ENCODE results near the gene ECE1.

ECE1 gene

GRCh38 chr1:21251773-21252471, 38.3 kb downstream of the ECE1 start:
- peak in 1 of 3 donors; percentile 24 for DNase-seq

GRCh38 chr1:21249940-21250493, 40.2 kb downstream of the ECE1 start:
- peaks cover 0 to 12% (median 9%) of the 10 kb centered on the region in 4 experiments for H3K4me1 ChIP-seq (ENCODE audit: control extremely low read depth in 1 of 4, control insufficient read depth in 4 of 4, insufficient read depth in 4 of 4, low read length in 3 of 4)
- no peaks in the 10 kb centered on the region for H3K36me3 ChIP-seq (ENCODE audit: control insufficient read depth in 4 of 4, insufficient read depth in 4 of 4, low read length in 3 of 4)
- H3K27me3 ChIP-seq (replicated peaks in 2 of 5; ENCODE audit: control insufficient read depth in 4 of 5, insufficient read depth in 5 of 5, low read length in 4 of 5): no peaks in the 10 kb centered on the region
- no peak overlapping the region for H3K27ac ChIP-seq (ENCODE audit: insufficient read depth in 1 of 2, low read depth in 1 of 2, low read length in 2 of 2, poor library complexity in 1 of 2, severe bottlenecking in 2 of 2)
- ChIA-PET CTCF (interaction anchor here (1.2 to 4.0 kb wide), 2 partner anchors 16 to 119 kb away, joined by 3 to 35 read pairs; no protein-coding TSS in a partner anchor), POLR2A (no interaction called here)
- no peak for DNase-seq
- H3K9me3 ChIP-seq (ENCODE audit: control extremely low read depth in 1 of 5, control insufficient read depth in 4 of 5, insufficient read depth in 2 of 5, low read depth in 1 of 5, low read length in 4 of 5): peaks cover 0 to 1% (median 0%) of the 10 kb centered on the region in 5 experiments
- WGBS (ENCODE audit: insufficient coverage): over 99% methylated on average over 9 of the region's 9 CpGs
- H3K4me3 ChIP-seq (ENCODE audit: control insufficient read depth in 1 of 7, extremely low read depth in 1 of 7, insufficient read depth in 4 of 7, low read depth in 2 of 7, low read length in 6 of 7): no peak overlapping the region

More at GRCh38 chr1:21251773-21252471, 38.3 kb downstream of the ECE1 start:
- Histone ChIP-seq H3K27ac (ENCODE audit: insufficient read depth in 1 of 2, low read depth in 1 of 2, low read length in 2 of 2, poor library complexity in 1 of 2, severe bottlenecking in 2 of 2) (no peak overlapping the region), H3K4me3 (ENCODE audit: control insufficient read depth in 1 of 7, extremely low read depth in 1 of 7, insufficient read depth in 4 of 7, low read depth in 2 of 7, low read length in 6 of 7) (no peak overlapping the region), H3K36me3 (ENCODE audit: control insufficient read depth in 4 of 4, insufficient read depth in 4 of 4, low read length in 3 of 4) (no peaks in the 10 kb centered on the region), H3K4me1 (ENCODE audit: control extremely low read depth in 1 of 4, control insufficient read depth in 4 of 4, insufficient read depth in 4 of 4, low read length in 3 of 4) (peaks cover 0 to 12% (median 9%) of the 10 kb centered on the region in 4 experiments), H3K9me3 (ENCODE audit: control extremely low read depth in 1 of 5, control insufficient read depth in 4 of 5, insufficient read depth in 2 of 5, low read depth in 1 of 5, low read length in 4 of 5) (no peaks in the 10 kb centered on the region), H3K27me3 (replicated peaks in 2 of 5; ENCODE audit: control insufficient read depth in 4 of 5, insufficient read depth in 5 of 5, low read length in 4 of 5) (no peaks in the 10 kb centered on the region)
- ChIA-PET CTCF (interaction anchor here (0.7 to 2.2 kb wide), 12 partner anchors 8 to 284 kb away, joined by 3 to 18 read pairs (median 3); no protein-coding TSS in a partner anchor), POLR2A (no interaction called here)
- WGBS (ENCODE audit: insufficient coverage): 95% methylated on average over 4 of the region's 4 CpGs

- DNase-seq: no peak
- Histone ChIP-seq H3K27me3 (replicated peaks in 2 of 5; ENCODE audit: control insufficient read depth in 4 of 5, insufficient read depth in 5 of 5, low read length in 4 of 5) (no peaks in the 10 kb centered on the region), H3K36me3 (ENCODE audit: control insufficient read depth in 4 of 4, insufficient read depth in 4 of 4, low read length in 3 of 4) (no peaks in the 10 kb centered on the region), H3K9me3 (ENCODE audit: control extremely low read depth in 1 of 5, control insufficient read depth in 4 of 5, insufficient read depth in 2 of 5, low read depth in 1 of 5, low read length in 4 of 5) (peaks cover 0 to 1% (median 0%) of the 10 kb centered on the region in 5 experiments), H3K27ac (ENCODE audit: insufficient read depth in 1 of 2, low read depth in 1 of 2, low read length in 2 of 2, poor library complexity in 1 of 2, severe bottlenecking in 2 of 2) (no peak overlapping the region), H3K4me3 (ENCODE audit: control insufficient read depth in 1 of 7, extremely low read depth in 1 of 7, insufficient read depth in 4 of 7, low read depth in 2 of 7, low read length in 6 of 7) (no peak overlapping the region), H3K4me1 (ENCODE audit: control extremely low read depth in 1 of 4, control insufficient read depth in 4 of 4, insufficient read depth in 4 of 4, low read length in 3 of 4) (peaks cover 0 to 3% (median 0%) of the 10 kb centered on the region in 4 experiments)
- CTCF ChIA-PET: interaction anchor here (0.9 to 4.0 kb wide), 10 partner anchors 8 to 122 kb away, joined by 3 to 35 read pairs (median 4); no protein-coding TSS in a partner anchor
- 93% methylated on average over 11 of the region's 14 CpGs for WGBS (ENCODE audit: insufficient coverage)
- POLR2A ChIA-PET: interaction anchor here (0.6 kb wide), 1 partner anchor 100 kb away, joined by 3 read pairs; no protein-coding TSS in a partner anchor
Measured at GRCh38 chr1:21247892-21248715, 42.2 kb downstream of the ECE1 start.

GRCh38 chr1:21246905-21247642, 43.2 kb downstream of the ECE1 start:
- CTCF ChIA-PET: interaction anchor here (0.6 to 4.0 kb wide), 5 partner anchors 9 to 121 kb away, joined by 3 to 35 read pairs (median 5); no protein-coding TSS in a partner anchor

GRCh38 chr1:21245688-21246229, 44.5 kb downstream of the ECE1 start:
- Histone ChIP-seq H3K36me3 (ENCODE audit: control insufficient read depth in 4 of 4, insufficient read depth in 4 of 4, low read length in 3 of 4) (no peaks in the 10 kb centered on the region), H3K27me3 (replicated peaks in 2 of 5; ENCODE audit: control insufficient read depth in 4 of 5, insufficient read depth in 5 of 5, low read length in 4 of 5) (no peaks in the 10 kb centered on the region), H3K9me3 (ENCODE audit: control extremely low read depth in 1 of 5, control insufficient read depth in 4 of 5, insufficient read depth in 2 of 5, low read depth in 1 of 5, low read length in 4 of 5) (peaks cover 0 to 1% (median 0%) of the 10 kb centered on the region in 5 experiments), H3K4me3 (ENCODE audit: control insufficient read depth in 1 of 7, extremely low read depth in 1 of 7, insufficient read depth in 4 of 7, low read depth in 2 of 7, low read length in 6 of 7) (no peak overlapping the region), H3K4me1 (ENCODE audit: control extremely low read depth in 1 of 4, control insufficient read depth in 4 of 4, insufficient read depth in 4 of 4, low read length in 3 of 4) (no peaks in the 10 kb centered on the region), H3K27ac (ENCODE audit: insufficient read depth in 1 of 2, low read depth in 1 of 2, low read length in 2 of 2, poor library complexity in 1 of 2, severe bottlenecking in 2 of 2) (no peak overlapping the region)
- ChIA-PET CTCF (interaction anchor here (1.2 to 4.0 kb wide), 4 partner anchors 9 to 133 kb away, joined by 3 to 35 read pairs (median 20); no protein-coding TSS in a partner anchor), POLR2A (no interaction called here)
- no peak for DNase-seq
- WGBS (ENCODE audit: insufficient coverage): 100% methylated on average over 2 of the region's 4 CpGs

More at GRCh38 chr1:21246905-21247642, 43.2 kb downstream of the ECE1 start:
- H3K27ac ChIP-seq (ENCODE audit: insufficient read depth in 1 of 2, low read depth in 1 of 2, low read length in 2 of 2, poor library complexity in 1 of 2, severe bottlenecking in 2 of 2): no peak overlapping the region
- WGBS (ENCODE audit: insufficient coverage): 91% methylated on average over 18 of the region's 20 CpGs
- no peak for DNase-seq
- POLR2A ChIA-PET: no interaction called here
- no peaks in the 10 kb centered on the region for H3K27me3 ChIP-seq (replicated peaks in 2 of 5; ENCODE audit: control insufficient read depth in 4 of 5, insufficient read depth in 5 of 5, low read length in 4 of 5)
- no peaks in the 10 kb centered on the region for H3K36me3 ChIP-seq (ENCODE audit: control insufficient read depth in 4 of 4, insufficient read depth in 4 of 4, low read length in 3 of 4)
- peaks cover 0 to 1% (median 0%) of the 10 kb centered on the region in 5 experiments for H3K9me3 ChIP-seq (ENCODE audit: control extremely low read depth in 1 of 5, control insufficient read depth in 4 of 5, insufficient read depth in 2 of 5, low read depth in 1 of 5, low read length in 4 of 5)
- H3K4me3 ChIP-seq (ENCODE audit: control insufficient read depth in 1 of 7, extremely low read depth in 1 of 7, insufficient read depth in 4 of 7, low read depth in 2 of 7, low read length in 6 of 7): no peak overlapping the region
- no peaks in the 10 kb centered on the region for H3K4me1 ChIP-seq (ENCODE audit: control extremely low read depth in 1 of 4, control insufficient read depth in 4 of 4, insufficient read depth in 4 of 4, low read length in 3 of 4)

- H3K4me3 ChIP-seq (ENCODE audit: control insufficient read depth in 1 of 7, extremely low read depth in 1 of 7, insufficient read depth in 4 of 7, low read depth in 2 of 7, low read length in 6 of 7): no peak overlapping the region
- CTCF ChIA-PET: interaction anchor here (1.2 to 3.2 kb wide), 6 partner anchors 10 to 335 kb away, joined by 3 to 22 read pairs (median 5); no protein-coding TSS in a partner anchor
- POLR2A ChIA-PET: no interaction called here
- no peaks in the 10 kb centered on the region for H3K36me3 ChIP-seq (ENCODE audit: control insufficient read depth in 4 of 4, insufficient read depth in 4 of 4, low read length in 3 of 4)
- no peak overlapping the region for H3K27ac ChIP-seq (ENCODE audit: insufficient read depth in 1 of 2, low read depth in 1 of 2, low read length in 2 of 2, poor library complexity in 1 of 2, severe bottlenecking in 2 of 2)
- no peaks in the 10 kb centered on the region for H3K4me1 ChIP-seq (ENCODE audit: control extremely low read depth in 1 of 4, control insufficient read depth in 4 of 4, insufficient read depth in 4 of 4, low read length in 3 of 4)
- no peaks in the 10 kb centered on the region for H3K27me3 ChIP-seq (replicated peaks in 2 of 5; ENCODE audit: control insufficient read depth in 4 of 5, insufficient read depth in 5 of 5, low read length in 4 of 5)
- peaks cover 0 to 1% (median 0%) of the 10 kb centered on the region in 5 experiments for H3K9me3 ChIP-seq (ENCODE audit: control extremely low read depth in 1 of 5, control insufficient read depth in 4 of 5, insufficient read depth in 2 of 5, low read depth in 1 of 5, low read length in 4 of 5)
- WGBS (ENCODE audit: insufficient coverage): 89% methylated on average over 10 of the region's 11 CpGs
- DNase-seq: no peak
Measured at GRCh38 chr1:21244986-21245687, 45.1 kb downstream of the ECE1 start.
